GM18505 (cell line): Measurements from ENCODE around the gene HOXA1.

Experiments used
- ATAC-seq: cut with Tn5 transposase; IDR thresholded peaks from one replicate; pipeline ENCODE4 v1.9.1; 2021; ENCODE audit not compliant: unreplicated experiment
- POLR2A ChIP-seq: IDR thresholded peaks from 4 replicates; pipeline ENCODE4 v1.6.1; 2011; ENCODE audit warnings: borderline replicate concordance; ENCODE audit not compliant: insufficient read depth, insufficient read length; ENCODE audit errors: extremely low read depth

Gene HOXA1

DNA sequence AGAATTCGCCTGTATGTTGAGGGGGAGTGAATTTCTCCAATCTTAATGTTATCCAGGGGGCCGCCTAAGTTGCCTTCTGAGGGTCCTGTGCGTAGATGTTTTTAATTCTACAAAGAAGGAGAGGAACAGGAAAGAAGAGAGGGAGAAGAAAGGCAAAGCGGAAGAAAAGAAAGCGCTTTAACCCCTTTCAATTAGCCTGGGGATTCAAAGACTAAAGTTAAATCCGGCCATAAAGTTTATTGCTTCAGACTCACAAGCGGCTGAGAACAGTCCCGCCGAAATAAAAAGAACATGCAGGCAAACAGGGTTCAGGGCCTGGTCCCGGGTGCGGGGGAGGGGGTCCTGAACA lies 43.2 kb upstream of the HOXA1 start:
- ATAC-seq: no peak

DNA sequence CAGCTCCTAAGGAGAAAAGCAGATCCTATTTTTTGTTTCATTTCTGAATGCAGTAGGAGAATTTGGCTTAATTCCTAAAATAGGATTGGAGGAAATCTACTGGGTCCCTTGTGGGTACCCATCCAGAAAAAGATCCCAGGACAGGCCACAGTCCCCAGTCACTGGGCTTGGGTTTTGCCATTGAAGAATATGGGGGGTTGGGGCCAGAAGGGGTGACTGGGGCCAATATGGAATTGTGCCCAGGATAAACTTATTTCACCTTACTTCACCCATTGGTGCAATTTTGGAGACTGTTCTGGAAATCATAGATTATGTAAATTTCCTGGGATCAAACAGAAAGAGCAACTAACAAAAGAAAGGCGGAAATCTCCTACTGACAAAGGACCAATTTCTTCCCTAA lies 42.7 kb upstream of the HOXA1 start:
- TF ChIP-seq POLR2A: no peak
- ATAC-seq: no peak

More for the DNA sequence above, 43.2 kb upstream of the HOXA1 start:
- TF ChIP-seq POLR2A: no peak

DNA sequence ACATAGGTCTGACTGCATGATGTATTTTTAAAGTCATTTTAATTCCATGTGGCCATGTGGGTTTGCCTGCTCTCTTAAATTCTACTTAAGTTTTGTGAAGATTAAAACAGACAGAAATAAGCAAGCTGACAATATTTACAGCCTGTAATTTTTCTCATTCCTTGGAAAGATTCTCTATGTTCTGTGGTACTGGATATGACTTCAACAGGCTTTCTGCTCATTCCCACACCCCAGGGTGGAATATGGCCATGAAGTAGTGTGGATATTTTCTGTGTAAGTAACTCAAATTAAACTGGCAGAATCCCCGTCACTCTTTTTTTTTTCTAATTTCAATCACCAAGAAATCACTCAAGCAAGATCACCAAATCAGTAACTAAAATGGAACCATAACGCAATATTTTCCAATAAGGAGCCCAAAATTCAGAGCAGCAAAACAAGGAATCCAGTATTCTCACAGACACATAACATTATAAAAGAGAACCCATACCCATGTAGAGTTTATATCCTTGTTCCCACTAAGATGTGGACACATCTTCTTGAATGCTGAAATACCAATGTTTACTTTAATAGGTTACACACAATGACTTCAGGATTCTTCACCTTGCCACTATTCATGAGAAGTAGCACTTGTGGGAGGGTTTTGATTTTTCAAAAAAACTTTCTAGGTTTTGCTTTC lies 42.0 kb upstream of the HOXA1 start:
- no peak for ATAC-seq
- no peak for TF ChIP-seq POLR2A

DNA sequence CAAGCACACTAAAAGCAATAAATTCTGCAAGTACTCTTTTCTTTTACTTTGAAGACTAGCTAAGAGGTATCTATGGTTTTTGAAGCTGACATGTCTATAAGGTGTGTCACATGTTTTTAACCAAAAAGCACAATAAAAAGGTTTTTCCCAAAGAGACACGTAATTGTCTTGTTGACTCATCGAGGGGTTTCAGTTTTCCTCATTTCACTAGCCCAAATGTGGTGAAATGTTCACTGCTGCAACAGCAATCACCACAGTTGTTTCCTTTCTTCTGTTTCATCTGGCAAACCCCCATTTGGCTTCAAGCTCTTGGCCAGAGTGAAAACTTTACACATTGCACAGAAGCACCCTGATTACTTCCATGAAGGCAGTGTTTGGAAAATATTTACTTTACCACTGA lies 38.6 kb upstream of the HOXA1 start:
- ATAC-seq: no peak
- no peak for TF ChIP-seq POLR2A

DNA sequence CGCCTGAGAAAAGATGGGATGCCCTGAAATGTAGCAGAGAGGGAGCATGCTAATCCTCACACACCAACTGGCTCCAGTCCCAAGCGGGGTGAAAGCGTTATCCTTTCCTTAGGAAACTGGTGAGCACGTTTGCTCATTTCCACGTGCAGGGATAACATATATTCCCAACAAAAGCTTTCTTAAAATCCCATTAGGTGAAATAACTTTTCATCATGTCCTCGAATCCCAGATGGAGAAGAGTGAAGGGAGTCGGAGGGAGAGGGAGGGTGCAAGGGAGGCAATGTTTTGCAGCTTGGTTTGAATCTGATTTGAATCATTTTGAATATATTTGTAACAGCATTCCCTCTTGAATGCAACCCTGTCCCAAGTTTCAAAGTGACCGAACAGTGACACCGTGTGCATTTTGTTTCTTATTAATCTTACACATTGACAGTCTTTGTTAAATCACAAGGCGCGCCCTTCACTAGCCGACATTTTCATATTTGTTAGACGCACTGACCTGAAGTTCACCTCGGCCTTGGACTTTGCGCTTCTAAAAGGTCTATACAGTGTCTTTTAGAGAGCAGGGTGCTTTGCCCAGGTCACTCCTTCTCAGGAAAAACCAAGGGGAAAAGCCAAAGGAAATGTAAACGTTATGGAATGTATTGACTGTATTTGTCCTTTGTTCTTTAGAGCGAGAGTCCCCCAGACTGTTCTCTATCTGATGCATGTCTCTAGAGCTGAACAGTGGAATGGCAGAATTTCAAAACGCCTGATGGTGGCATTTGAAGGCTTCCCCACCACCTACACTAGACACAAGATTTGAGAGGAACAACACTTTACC lies 37.8 kb upstream of the HOXA1 start:
- TF ChIP-seq POLR2A: no peak
- no peak for ATAC-seq

DNA sequence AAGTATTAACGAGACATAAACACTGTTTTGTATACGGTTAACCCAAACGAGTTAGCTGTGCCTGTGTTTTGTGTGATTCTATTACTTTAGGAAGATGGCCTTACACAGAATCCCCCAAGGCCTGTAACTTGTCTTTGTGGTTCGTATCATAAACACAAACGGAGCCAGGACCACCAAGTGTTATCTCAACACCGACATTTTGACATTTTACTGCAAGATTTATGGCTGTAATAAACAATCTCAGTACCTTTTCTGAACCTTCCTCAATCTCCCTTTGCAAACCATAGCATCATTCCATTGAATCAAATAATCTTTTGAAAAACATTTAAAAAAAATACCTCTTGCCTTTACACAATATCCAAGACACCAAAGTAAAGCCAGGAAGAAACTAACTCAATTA lies 37.2 kb upstream of the HOXA1 start:
- TF ChIP-seq POLR2A: no peak
- ATAC-seq: no peak

DNA sequence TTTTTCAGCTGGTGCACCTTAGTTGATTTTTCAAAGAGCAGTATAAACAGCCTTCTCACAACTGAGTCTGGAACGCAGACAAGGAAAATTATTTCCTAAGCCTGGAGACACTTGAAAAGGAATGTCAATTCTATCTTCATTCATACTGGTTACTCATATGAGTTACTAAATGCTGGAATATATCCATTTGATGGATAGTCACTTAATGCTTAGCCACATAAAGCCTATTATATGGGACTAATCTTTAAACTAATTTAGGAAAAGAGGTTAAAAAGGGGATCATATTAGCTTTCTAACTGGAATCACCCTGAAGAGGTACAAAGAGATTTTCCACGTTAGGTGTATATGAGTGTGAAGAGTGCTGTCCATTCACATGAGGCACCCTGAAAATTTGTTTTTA lies 36.4 kb upstream of the HOXA1 start:
- ATAC-seq: no peak
- TF ChIP-seq POLR2A: no peak

DNA sequence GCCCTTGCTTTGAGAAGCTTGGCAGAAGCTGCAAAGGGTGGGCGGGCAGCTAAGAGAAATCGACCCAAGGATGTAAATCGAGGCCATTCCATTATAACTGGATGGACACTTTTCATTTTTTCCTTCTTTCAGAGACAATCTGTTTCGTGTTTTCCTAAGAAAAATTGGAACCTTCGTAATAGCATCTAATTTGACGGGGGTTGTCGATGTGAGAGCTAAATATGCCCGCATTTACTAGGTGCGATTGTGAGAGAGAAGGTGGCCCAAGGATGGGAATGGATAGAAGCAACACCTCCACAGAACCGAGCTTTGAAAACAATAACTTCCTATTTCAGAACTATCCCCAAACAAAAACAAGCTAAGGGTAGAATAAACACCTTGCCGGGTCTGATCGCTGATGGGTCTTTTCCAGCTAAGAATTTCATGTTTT lies 35.6 kb upstream of the HOXA1 start:
- TF ChIP-seq POLR2A: no peak
- ATAC-seq: no peak

DNA sequence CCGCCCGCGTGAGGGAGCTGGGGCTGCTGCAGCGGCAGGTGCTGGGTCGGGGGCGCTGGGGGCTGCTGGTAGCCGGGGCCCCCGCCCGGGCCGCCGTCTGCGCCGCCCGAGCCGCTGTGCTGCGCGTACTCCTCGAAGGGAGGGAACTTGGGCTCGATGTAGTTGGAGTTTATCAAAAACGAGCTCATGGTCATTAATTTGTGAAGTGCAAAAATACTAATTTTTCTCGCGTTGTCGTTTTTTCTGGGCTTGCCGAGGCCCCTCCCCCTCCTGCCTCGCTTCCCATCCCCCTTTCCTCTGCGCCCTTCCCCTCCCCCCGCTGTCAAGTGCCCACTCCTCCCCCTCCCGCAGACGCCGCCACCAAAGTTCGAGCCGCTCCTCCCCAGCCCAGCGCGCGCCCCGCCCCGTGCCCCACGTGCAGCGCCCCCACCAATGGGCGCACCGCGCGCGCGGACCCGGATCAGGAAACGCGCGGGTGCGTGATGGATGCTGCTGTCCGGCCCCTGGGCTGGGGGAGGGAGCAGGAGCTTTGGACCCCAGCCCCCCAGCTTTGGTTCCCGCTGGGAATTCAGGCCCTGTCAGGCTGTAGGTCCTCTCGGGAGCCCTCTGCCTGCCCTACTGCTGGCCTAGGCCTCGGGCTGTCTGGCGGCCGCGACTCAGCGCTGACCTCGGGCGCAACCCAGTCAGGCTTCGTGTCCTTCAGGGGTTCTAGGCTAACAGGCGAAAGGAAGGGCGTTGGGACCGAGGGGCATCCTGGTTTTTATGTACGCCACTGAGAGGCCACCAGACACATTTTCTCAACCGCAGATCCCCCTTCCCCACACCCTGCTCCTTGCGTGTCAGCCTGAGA lies 35.0 kb upstream of the HOXA1 start, which contains the start of gene HOXA4:
Gene HOXA4 (minus strand): TSS at position 218 of the 850 bp plus-strand sequence. CDS start 24 bp downstream, at position 194.
- ATAC-seq: no peak
- TF ChIP-seq POLR2A: peak; percentile 33

DNA sequence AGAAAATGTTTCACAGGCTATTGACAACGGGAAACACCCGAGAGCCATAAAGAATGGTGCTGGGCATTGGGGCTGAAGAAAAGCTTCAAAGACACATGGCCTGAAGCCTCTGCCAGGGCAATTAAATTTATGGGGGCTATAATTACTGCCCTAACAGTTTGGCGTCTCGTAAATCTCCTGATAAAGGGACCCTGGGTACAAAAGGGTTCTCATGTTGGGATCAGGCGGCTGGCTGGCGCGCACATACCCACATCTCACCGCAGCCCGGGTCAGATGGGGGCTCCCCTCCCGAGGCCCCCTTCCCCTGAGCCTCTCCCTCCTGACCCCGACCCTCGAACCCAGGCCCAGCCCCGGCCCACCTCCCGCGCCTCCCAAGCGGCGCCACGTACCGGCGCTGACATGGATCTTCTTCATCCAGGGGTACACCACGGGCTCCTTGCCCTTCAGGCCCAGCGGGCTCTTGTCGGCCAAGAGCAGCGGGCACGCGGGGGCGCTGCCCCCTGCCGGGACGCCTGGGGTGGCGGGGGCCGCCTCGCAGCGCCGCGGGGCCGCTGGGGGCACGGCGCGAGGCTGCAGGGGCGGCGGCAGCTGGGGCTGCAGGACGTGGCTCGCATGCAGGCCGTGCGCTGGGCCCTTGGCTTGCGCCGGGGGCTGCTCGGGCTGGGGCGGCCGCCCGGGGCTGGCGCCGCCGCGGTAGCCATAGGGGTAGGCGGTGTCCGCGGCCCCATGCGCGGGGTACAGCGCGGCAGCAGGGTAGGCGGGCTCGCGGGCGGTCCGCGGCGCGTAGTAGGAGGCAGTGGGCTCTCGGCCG lies 34.1 kb upstream of the HOXA1 start:
- ATAC-seq: no peak
- no peak for TF ChIP-seq POLR2A

DNA sequence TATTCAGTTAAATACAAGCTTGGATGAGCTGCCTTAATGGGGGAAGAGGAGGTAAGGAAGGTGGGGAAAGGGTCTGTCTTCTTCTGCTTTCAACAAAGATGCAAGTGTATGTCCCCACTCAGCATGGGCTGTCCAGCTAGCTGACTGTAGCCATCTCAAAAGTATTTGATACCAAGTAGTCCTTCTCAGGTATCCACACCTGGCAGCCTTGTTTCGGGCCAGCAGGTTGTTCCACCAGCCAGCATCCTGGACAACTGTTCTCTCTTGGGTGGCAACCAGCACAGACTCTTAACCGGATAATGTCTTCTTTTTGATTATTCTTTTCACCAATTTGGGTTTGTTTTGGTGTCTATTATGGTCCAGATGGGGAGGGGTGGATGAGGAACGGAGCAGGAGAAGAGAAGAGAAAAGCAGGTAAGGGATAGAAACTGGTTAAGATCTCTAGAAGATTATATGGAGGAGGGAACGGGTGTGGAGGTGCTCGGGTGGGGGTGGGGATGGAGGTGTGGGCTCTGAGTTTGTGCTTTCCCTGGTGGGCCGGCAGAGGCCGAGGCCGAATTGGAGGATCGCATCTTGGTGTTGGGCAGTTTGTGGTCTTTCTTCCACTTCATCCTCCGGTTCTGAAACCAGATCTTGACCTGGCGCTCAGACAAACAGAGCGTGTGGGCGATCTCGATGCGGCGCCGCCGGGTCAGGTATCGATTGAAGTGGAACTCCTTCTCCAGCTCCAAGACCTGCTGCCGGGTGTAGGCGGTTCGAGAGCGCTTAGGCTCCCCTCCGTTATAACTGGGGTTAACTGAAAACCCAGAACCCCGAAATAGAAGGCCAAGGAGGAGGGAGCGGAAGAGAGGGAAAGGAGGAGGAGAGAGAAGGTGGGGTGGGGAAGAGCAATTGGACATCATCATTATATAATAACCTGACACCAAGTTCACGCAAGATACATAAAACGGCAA lies 33.3 kb upstream of the HOXA1 start:
- no peak for ATAC-seq

DNA sequence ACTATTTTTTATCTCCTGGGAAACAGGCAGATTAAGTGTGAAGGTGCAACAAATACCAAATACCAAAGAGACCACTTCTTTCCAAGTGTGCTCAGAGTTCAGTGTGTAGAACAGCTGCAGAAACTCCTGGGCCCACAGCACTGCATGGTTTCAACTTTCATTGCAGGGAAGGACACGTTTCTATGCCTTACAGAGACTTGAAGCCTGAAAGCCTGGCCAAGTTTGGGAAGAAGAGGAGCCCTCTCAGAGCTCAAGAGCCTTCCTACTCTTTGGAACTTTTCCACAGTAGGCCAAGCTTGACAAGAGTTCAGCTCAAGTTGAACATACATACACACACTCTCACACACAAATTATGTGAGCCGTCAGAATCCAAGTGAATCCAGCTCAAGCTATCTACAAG lies 32.2 kb upstream of the HOXA1 start:
- no peak for TF ChIP-seq POLR2A
- ATAC-seq: no peak

More for the DNA sequence above, 33.3 kb upstream of the HOXA1 start:
- no peak for TF ChIP-seq POLR2A
